GM12878 (cell line): ENCODE measurements around the gene HAGHL. TPM values are rescaled to one million over a fixed set of nuclear protein-coding genes. Genes with fewer than 3 reads are reported as not detected.

Experiments
- ATAC-seq: fragments of 200-7000 bp; cut with Tn5 transposase; 3 replicates; pipeline ENCODE4 v1.9.1; 2020; ENCODE audit warnings: mild to moderate bottlenecking, moderate library complexity
- BruUV-seq: library from RNA; stranded (reverse); fragments of 400-500 nt; replicated peaks from 2 replicates; lab custom pipeline; 2021; lab: Mats Ljungman, UMichigan
- CTCF ChIA-PET: fragments of 300-600 bp; sonication (Branson Sonifier 250); formaldehyde crosslinking; extraction: SDS; loops from one replicate; lab custom pipeline; 2021; ENCODE audit warnings: inconsistent platforms; lab: Yijun Ruan, JAX
- POLR2A ChIA-PET: fragments of 350-600 bp; formaldehyde crosslinking; extraction: SDS; loops from one replicate; lab custom pipeline; 2021; ENCODE audit warnings: inconsistent platforms; lab: Charles Lee
- RAD21 ChIA-PET: fragments of 300-600 bp; sonication (Branson Sonifier 250); formaldehyde crosslinking; loops from one replicate; lab custom pipeline; 2023; ENCODE audit warnings: antibody characterized with exemption; ENCODE audit not compliant: unreplicated experiment; lab: Charles Lee
- SMC1A ChIA-PET: fragments of 300-600 bp; sonication (Branson Sonifier 250); formaldehyde crosslinking; loops from one replicate; lab custom pipeline; 2023; ENCODE audit not compliant: unreplicated experiment, uncharacterized antibody; lab: Charles Lee
- DNase-seq: peaks from one replicate; pipeline ENCODE4 v3.0.0-alpha.2; 2011; ENCODE audit warnings: low read depth, low spot score
- FAIRE-seq: peaks from 3 replicates; lab custom pipeline; 2011; peaks lifted over from hg19 to GRCh38; lab: Jason Lieb, UNC
- H2AFZ ChIP-seq: 2 replicates; pipeline ENCODE4 v1.6.0; 2011; ENCODE audit warnings: low read depth, low read length, control low read depth; ENCODE audit not compliant: control insufficient read depth
- H3K27ac ChIP-seq: 2 replicates; pipeline ENCODE4 v1.5.1; 2011; ENCODE audit warnings: control low read depth; ENCODE audit not compliant: control insufficient read depth, insufficient read depth
- H3K27me3 ChIP-seq, 2 experiments: replicated peaks in 1 of 2; 2 replicates each; pipeline versions ENCODE4 v1.6.0 to v1.6.1; 2011; ENCODE audit warnings: low read length in 1 of 2; ENCODE audit not compliant: control insufficient read depth in 2 of 2, insufficient read depth in 2 of 2
- H3K36me3 ChIP-seq, 2 experiments: 2 replicates each; pipeline ENCODE4 v1.5.1; 2011; ENCODE audit warnings: low read length in 1 of 2; ENCODE audit not compliant: control insufficient read depth in 2 of 2, insufficient read depth in 2 of 2
- H3K4me1 ChIP-seq: 2 replicates; pipeline ENCODE4 v1.6.1; 2011; ENCODE audit warnings: mild to moderate bottlenecking, low read length, moderate library complexity, mixed read lengths; ENCODE audit not compliant: control insufficient read depth, insufficient read depth
- H3K4me2 ChIP-seq: 2 replicates; pipeline ENCODE4 v1.6.0; 2011; ENCODE audit warnings: control low read depth; ENCODE audit not compliant: control insufficient read depth, insufficient read depth
- H3K4me3 ChIP-seq: fragments of 200-600 bp; sonication (generic); 2 replicates; pipeline ENCODE4 v1.5.1; 2016
- H3K79me2 ChIP-seq: 2 replicates; pipeline ENCODE4 v1.6.0; 2011; ENCODE audit warnings: low read length; ENCODE audit not compliant: control insufficient read depth, insufficient read depth
- H3K9ac ChIP-seq: 2 replicates; pipeline ENCODE4 v1.8.0; 2011; ENCODE audit warnings: low read length, control low read depth, mixed read lengths; ENCODE audit not compliant: control insufficient read depth, insufficient read depth
- H3K9me3 ChIP-seq: replicated peaks from 3 replicates; pipeline ENCODE4 v1.5.1; 2011; ENCODE audit warnings: mild to moderate bottlenecking, low read length; ENCODE audit not compliant: control insufficient read depth, insufficient read depth
- H4K20me1 ChIP-seq: 2 replicates; pipeline ENCODE4 v1.6.0; 2011; ENCODE audit not compliant: control insufficient read depth, insufficient read depth
- ATF3 ChIP-seq: IDR thresholded peaks from 2 replicates; pipeline ENCODE4 v1.6.1; 2011; ENCODE audit warnings: low read depth, mild to moderate bottlenecking, low read length, moderate library complexity, borderline replicate concordance; ENCODE audit errors: extremely low read depth
- E4F1 ChIP-seq: fragments of 450-650 bp; IDR thresholded peaks from 2 replicates; pipeline ENCODE4 v1.6.1; 2018; ENCODE audit warnings: borderline replicate concordance, mild to moderate bottlenecking; ENCODE audit not compliant: partially characterized antibody
- EED ChIP-seq: sonication (generic); IDR thresholded peaks from 2 replicates; pipeline ENCODE4 v1.6.1; 2016; ENCODE audit warnings: antibody characterized with exemption, low read depth
- TBL1XR1 ChIP-seq: IDR thresholded peaks from 2 replicates; pipeline ENCODE4 v1.6.1; 2012; ENCODE audit warnings: low read depth, low read length, improper control_type of control experiment
- WGBS: methylation state at CpG from one replicate; pipeline ENCODE4 v1.1.6; 2016; ENCODE audit warnings: low lambda C conversion rate; ENCODE audit not compliant: insufficient replicate concordance, insufficient coverage; ENCODE audit errors: missing lambda C conversion rate; 5-methylcytosine and 5-hydroxymethylcytosine counted together
- in situ Hi-C: fragments of 300-500 bp; cut with MboI; formaldehyde crosslinking; loops from 9 replicates; pipeline ENCODE4 v1.14.3; 2018; ENCODE audit warnings: mixed read lengths
- intact Hi-C: fragments of 100-400 bp; cut with micrococcal nuclease; formaldehyde crosslinking; loops from one replicate; pipeline ENCODE4 v1.14.2; 2022; ENCODE audit not compliant: unreplicated experiment
- polyA plus RNA-seq, 11 experiments: library from polyadenylated mRNA; depleted of rRNA in 4 of 11; unstranded in 6 of 11; stranded (reverse) in 5 of 11; fragments of >200 nt; fragmentation: Nextera tagmentation in 4 of 11; fragmentation: Illumina TruSeq in 1 of 11; extraction: Ambion mirVana in 4 of 11; extraction: Trizol in 1 of 11; gene quantifications; 1 replicate in 1 of 11; 2 replicates in 10 of 11; pipeline versions ENCODE4 v1.2.1 to v1.2.3, GENCODE V29; 2011 to 2016; ENCODE audit warnings: inconsistent platforms in 2 of 11, missing spikeins in 2 of 11, low read depth in 1 of 11
- total RNA-seq, 4 experiments: library from RNA; depleted of rRNA in 3 of 4; stranded (reverse); fragments of >200 nt in 3 of 4; fragmentation: Illumina TruSeq in 1 of 4; extraction: Trizol in 1 of 4; gene quantifications; 2 replicates each; pipeline versions ENCODE4 v1.2.1 to v1.2.3, GENCODE V29; 2013 to 2021

The HAGHL gene
- total and polyA plus RNA-seq, 10 of the 15 experiments (the other 5 are each of a cell fraction or from before 2014, with no cell fraction given): 0.23 to 44.6 (median 16.4) TPM

- ATAC-seq: no peak
- Histone ChIP-seq H3K27me3 (no peaks in the 10 kb centered on the region), H2AFZ (no peak overlapping the region), H3K4me1 (peaks cover 1% of the 10 kb centered on the region), H3K9me3 (no peaks in the 10 kb centered on the region), H3K27ac (no peak overlapping the region), H3K9ac (no peak overlapping the region), H4K20me1 (0 out of 2 replicates have a peak, but pooled peaks cover 2% of the 10 kb centered on the region), H3K4me3 (no peak overlapping the region), H3K36me3 (no peaks in the 10 kb centered on the region), H3K79me2 (no peaks in the 10 kb centered on the region), H3K4me2 (no peak overlapping the region)
- ChIA-PET SMC1A (interaction anchor here (1.0 kb wide), 1 partner anchor 23 kb away, joined by 3 read pairs; no protein-coding TSS in a partner anchor), POLR2A (no interaction called here), RAD21 (no interaction called here), CTCF (interaction anchor here (0.6 to 2.2 kb wide), 4 partner anchors 23 to 98 kb away, joined by 3 to 9 read pairs (median 4); no protein-coding TSS in a partner anchor)
- intact Hi-C loops (no loop called here), in situ Hi-C loops (loop anchor here (5.0 kb wide), 1 partner anchor 73 kb away; the partner anchor contains the start of genes CHTF18 and RPUSD1)
- WGBS: 48% methylated on average over 11 of the region's 11 CpGs
- TF ChIP-seq TBL1XR1 (no peak), ATF3 (no peak), E4F1 (no peak), EED (no peak)
- no peak for DNase-seq
- no peak for FAIRE-seq
- no TSS peak for BruUV-seq
These were observed 12.8 kb upstream of the HAGHL start for GRCh38 chr16:714079-714478.
